HG03280 (cell line): ENCODE results near the gene KRTAP5-10.
"Not testable (repeated sequence)": the region's sequence is repeated elsewhere in the genome, so short reads cannot be mapped to it uniquely, and the experiment has no call there.

ENCODE experiments used
- ATAC-seq: cut with Tn5 transposase; IDR thresholded peaks from one replicate; pipeline ENCODE4 v1.9.1; 2021; ENCODE audit warnings: mild to moderate bottlenecking, moderate library complexity; ENCODE audit not compliant: unreplicated experiment

KRTAP5-10 gene

DNA sequence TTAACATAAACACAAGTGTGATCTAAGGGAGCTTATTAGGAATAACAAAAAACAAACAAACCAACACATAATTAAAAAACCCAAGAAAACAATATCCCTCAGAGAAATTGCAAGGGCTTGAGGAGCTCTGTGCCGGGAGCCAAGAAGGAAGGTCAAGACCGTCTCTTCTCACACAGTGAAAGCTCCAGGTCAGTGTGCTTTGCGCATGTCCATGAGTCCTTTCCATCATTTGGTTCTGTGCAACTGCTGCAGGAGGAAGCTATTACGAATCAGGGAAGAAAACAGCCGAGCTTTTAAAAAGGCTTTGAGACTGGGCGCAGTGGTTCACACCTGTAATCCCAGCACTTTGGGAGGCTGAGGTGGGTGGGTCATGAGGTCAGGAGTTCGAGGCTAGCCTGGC lies 23.0 kb upstream of the KRTAP5-10 start:
- no peak for ATAC-seq

DNA sequence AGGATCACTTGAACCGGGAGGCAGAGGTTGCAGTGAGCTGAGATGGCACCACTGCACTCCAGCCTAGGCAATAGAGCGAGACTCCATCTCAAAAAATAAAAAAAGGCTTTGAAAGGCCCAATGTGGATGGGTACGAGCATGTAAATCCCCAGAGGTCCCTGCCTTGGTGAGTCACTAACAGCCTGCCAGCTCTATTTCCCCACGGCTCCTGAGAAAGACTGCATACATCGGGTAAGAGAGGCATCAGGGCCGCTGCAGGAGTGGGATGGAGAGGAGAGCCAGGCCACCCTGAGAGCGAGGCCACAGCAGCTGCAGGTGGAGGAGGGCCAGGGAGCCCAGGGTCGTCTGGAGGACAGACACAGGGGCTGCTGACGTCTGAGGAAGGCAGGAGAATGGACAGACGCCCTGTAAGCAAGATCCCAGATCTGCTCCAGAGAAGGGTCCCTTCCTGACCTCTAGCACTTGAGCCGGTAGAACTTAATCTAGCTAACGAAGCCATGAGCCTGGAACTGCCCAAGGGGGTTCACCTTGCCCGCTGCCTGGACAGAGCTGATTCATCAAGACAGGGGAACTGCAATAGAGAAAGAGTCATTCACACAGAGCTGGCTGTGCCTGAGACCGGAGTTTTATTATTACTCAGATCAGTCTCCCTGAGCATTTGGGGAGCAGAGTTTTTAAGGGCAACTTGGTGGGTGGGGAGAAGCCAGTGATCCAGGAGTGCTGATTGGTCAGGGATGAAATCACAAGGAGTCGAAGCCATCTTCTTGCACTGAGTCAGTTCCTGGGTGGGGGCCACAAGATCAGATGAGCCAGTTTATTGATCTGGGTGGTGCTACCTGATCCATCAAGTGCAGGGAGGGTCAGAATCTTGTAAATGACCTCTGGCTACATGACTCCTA lies 22.2 kb upstream of the KRTAP5-10 start:
- no peak for ATAC-seq

DNA sequence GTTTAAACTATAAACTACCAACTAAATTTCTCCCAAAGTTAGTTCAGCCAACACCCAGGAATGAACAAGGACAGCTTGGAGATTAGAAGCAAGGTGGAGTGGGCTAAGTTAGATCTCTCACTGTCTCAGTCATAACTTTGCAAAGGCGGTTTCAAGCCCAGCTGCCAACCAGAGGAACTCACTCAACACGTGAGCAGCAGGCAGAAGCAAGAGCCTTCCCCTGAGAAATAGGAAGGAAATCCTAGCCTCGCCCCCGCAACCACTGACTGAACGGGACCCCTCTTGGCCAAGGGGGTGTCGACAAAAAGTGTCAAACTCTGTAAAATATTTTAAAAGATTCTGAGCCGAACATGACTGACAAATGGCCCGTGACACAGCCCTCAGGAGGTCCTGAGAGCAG lies 21.5 kb upstream of the KRTAP5-10 start:
- ATAC-seq = no peak

DNA sequence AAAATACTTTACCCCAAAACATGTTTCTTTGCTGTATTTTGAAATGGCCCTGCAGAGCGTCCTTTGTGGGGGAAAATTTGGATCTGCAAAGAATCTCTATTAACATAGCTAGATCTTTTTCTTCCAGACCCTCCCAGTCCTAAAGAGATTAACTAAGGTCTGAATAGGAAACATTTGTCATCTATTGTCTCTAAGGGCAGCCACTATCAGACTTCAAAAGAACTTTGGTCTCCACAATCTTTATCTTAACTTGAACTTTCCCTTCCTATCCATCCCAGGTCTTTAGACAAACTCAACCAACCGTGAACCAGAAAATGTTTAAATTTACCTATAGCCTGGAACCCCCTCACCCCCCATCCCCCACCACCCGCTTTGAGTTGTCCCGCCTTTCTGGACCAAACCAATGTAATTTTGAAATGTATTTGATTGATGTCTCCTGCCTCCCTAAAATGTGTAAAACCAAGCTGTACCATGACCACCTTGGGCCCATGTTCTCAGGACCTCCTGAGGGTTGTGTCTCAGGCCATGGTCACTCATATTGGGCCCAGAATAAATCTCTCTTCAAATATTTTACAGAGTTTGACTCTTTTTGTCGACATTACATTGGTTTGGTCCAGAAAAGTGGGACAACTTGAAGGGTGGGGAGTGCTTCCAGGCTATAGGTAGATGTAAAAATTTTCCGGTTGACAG lies 20.7 kb upstream of the KRTAP5-10 start:
- ATAC-seq = no peak

DNA sequence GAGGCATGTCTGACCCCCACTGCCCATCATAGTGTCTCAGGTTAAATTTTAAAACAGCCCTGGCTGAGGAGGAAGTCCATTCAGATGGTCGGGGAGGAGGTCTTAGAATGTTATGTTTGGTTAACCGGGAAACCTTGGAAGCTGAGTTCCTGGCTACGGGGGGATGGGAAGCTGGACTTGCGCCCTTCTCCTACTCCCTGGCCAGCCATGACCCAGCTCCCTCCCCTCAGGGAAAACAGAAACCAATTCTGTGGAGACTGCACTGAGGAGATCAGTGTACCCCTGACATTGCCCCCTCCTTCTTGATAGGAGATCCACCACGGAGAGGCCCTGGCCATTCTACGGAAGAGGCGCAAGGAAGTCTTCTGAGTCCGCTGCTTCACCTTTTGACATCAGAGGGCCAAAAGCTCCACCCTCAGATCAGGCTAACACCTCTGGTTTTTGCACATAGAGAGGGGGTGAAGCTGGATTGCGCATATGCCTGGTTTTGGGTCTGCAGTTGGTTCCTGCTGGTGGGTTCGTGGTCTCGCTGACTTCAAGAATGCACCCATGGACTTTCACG lies 19.9 kb upstream of the KRTAP5-10 start:
- no peak for ATAC-seq

DNA sequence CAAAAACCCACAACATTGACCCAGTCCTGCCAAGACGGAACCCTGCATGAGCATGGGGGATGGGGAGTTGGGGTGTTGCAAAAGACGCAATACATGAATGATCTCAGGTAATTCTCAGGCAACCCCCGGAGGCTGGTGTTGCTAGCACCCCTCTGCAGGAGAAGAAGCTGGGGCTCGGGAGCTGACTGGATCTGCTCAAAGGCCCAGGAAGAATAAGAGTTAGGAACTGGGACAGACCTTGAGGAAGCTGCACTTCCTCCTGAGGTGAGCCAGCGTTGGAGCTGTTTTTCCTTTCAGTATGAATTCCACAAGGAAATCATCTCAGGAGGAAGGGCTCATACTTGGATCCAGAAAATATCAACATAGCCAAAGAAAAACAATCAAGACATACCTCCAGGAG lies 17.2 kb upstream of the KRTAP5-10 start, which contains the start of gene KRTAP5-9:
KRTAP5-9 (plus strand) TSS at position 301 of the 400 bp plus-strand sequence. CDS start 238 bp downstream, outside the sequence.
- ATAC-seq = no peak

DNA sequence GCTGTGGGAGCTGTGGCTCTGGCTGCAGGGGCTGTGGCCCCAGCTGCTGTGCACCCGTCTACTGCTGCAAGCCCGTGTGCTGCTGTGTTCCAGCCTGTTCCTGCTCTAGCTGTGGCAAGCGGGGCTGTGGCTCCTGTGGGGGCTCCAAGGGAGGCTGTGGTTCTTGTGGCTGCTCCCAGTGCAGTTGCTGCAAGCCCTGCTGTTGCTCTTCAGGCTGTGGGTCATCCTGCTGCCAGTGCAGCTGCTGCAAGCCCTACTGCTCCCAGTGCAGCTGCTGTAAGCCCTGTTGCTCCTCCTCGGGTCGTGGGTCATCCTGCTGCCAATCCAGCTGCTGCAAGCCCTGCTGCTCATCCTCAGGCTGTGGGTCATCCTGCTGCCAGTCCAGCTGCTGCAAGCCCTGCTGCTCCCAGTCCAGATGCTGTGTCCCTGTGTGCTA lies 16.6 kb upstream of the KRTAP5-10 start:
- no peak for ATAC-seq

DNA sequence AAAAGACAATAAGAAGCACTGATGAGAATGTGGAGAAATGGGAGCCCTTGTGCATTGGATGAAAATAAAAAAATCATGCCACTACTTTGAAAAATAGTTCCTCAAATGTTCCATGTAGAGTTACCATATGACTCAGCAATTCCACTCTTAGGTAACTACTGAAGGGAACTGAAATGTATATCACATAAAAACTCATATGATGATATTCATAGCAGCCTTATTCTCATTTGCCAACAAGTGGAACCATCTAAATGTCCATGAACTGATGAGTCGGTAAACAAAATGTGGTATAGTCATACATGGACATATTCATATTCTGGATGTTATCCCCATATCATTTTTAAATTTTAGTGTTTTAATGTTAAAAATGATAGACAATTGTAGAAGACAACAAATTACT lies 13.7 kb upstream of the KRTAP5-10 start:
- ATAC-seq = no peak

DNA sequence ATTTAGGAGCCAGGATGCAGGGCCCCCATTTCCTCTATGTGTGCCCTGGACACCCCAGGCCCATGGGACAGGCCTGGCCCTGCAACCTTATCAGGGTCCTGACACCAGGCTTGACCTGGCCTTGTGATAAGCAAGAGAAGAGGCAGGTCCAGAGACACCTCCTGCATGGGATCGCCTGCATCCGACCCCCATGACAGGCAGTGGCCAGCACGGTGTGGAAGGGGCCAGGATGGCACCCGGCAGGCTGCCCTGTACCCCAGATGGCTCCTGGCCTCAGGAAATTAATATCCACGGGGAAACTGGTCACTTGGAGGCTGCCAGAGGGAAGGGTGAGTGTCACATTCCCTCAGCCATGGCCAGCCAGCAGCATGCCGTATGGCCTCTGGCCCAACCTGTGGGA lies 10.4 kb upstream of the KRTAP5-10 start:
- no peak for ATAC-seq

DNA sequence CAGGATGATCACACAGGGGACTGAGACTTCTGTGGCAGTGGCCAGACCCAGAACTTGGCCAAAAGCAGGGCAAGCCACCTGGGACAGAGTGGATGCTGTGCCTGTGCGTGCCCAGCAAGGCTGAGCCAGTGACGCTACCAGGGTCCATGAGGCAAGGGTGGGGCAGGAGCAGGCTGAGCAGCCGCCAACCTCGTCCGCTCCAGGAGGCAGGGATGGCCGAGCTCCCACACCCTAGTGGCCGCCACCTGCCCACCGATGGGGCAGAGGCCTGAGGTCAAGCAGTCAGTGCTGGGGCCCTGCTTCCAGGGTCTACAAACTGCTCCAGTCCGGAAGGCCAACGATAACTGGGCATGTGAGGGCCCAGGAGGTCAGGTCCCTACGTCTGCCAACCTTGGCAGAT lies 9.9 kb upstream of the KRTAP5-10 start:
- ATAC-seq = no peak

DNA sequence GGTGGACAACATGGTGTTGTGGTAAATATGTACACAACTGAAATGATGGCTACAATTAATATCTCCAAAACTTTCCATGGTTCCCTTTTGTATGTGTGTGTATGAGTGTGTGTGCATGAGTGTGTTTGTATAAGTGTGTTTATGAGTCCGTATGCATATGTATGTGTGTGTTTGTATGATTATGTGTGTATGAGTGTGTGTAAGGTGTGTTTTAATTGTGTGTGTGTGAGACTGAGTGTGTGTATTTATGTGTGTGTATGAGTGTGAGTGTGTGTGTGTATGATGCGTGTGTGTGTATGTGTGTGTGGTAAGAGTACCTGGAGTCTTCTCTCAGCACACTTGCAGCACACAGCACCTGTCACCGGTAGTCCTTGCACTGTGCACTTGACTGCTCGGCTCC lies 9.3 kb upstream of the KRTAP5-10 start:
- no peak for ATAC-seq

DNA sequence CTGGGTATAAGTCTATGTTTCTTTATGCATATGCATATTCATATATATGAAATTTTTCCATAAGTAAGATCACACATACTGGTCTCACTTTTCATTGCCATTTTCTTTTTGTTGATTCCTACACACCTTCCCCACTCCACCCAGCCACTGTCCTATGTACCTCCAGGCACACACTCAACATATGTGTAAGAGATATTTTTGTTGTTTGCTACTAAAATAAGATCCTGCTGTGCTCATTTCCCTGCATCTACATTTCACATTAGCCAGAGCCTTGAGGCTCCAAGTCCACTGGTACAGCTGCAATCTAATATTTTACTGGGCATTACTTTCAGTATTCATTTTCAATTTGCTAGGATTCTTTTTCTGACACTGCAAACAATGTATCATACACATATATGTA lies 8.1 kb upstream of the KRTAP5-10 start:
- no peak for ATAC-seq

DNA sequence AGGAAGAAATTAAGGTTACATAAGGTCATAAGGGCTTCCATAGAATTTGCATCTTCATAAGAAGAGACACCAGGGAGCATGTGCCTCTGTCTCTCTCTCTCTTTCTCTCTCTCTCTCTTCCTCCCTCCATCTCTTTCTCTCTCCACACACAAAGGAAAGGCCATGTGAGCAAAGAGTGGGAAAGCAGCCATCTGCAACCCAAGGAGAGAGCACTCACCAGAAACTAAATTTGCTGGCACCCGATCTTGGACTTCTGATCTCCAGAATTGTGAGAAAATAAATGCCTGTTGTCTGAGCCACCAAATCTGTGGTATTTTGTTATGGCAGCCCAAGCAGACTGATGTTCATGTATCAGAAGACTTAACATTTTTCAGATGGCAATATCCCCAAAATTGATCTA lies 6.4 kb upstream of the KRTAP5-10 start:
- no peak for ATAC-seq

DNA sequence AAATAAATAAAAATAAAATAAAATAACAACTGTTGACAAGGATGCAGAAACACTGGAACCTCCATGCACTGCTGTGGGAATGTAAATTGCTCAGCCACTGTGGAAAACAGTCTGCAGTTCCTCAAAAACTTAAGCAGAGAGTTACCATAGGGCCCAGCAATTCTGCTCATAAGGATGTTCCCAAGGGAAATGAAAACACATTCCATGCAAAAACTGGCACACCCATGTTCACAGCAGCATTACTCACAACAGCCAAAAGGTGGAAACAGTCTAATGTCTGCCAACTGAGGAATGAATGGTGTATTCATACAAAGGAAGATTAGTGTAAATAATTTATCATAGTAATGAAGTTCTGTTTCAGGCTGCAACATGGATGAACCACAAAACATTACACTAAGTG lies 3.2 kb upstream of the KRTAP5-10 start:
- ATAC-seq = no peak

DNA sequence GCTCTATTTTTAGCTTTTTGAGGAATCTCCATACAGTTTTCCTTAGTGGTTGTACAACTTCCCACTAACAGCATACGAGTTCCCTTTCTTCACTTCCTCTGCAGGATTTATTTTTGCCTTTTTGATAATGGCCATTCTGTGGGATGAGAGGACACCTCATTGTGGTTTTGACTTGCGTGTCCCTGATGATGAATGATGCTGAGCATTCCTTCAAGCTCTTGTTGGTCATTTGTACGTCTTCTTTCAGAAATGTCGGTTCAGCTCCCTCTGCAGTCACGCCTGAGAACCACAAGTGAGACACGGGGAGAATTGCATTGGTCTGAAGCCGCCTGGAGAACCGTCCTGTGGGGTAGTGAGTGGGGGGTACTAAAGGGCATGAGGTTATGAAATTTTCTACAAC lies 2.0 kb upstream of the KRTAP5-10 start:
- no peak for ATAC-seq

DNA sequence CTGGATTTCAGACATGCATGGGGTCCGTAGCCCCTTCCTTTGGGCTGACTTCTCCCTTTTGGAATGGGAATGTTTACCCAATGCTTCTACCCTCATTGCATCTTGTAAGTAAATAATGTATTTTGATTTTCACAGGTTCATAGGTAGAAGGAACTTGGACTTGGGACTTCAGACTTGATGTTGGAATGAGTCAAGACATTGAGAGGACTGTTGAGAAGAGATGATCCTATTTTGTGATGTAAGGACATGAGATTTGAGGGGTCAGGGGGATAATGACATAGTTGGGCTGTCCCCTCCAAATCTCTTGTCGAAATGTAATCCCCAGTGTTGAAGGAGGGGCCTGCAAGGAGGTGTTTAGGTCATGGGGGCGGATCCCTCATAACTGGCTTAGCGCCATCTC lies 933 bp upstream of the KRTAP5-10 start:
- ATAC-seq = no peak

DNA sequence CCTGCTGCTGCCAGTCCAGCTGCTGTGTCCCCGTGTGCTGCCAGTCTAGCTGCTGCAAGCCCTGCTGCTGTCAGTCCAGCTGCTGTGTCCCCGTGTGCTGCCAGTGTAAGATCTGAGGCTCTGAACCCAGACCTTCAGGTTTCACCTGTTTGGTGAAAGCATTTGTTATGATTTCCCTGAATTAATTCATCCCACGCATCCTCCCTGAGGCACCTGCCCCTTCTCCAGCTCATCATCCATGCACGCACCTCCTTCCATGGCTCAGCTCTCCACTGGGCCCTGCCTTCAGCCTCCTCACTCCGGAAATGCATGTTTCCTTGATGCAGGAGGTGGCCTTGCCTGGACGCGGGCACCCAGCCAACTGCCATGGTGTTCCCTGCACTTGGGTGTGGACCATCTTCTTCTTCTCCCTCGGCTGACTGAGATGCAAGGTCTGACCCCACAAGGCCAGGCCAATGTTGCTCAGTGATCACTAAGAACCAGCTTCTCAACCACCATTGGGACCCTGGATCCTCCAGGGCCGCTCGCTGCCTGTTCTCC lies 788 bp downstream of the KRTAP5-10 start:
- ATAC-seq = no peak

DNA sequence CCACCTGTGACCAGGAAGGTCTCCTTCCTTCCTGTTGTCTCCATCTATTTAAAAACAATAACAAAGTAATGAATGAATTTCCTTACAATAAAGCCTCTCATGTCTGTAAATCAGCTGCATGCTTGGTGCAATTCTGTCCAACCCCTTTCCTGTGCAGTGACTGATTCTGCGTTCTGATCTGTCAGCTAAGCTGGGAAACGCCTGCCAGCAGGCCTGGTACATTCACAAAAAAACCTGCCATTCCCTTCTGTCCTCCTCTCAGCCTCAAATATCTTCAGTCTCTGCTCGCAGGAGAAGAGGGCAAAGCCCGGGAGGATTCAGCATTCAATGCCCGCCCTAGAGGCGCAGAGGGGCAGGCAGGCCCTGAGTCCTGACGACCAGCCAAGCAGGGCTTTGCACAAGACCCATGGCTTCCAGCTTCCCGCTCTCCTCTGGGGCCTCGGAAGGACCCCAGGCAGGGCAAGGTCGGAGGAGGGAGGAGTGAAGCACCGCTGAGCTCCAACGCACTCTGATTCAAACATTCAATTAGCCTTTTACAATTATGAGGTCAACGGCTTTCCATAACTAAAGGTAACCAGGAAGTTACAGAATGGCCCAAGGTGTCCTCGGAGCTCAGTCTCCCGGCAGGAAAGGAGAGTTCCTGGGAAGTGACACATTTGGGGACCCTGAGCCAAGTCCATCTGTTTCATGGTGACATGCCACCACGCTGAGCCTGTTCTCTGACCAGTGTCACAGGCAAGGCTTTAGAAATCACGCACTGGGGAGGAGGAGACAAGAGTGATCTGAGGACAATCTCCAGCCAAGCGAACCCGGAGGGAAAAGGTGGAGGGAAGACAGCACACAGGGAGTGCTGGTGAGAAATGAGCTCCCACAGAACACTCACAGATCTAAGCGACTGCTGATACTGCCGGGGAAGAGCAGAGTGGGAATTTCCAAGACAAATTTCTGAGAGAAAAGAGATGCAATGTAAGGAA lies 1.6 kb downstream of the KRTAP5-10 start:
- not testable (repeated sequence) for ATAC-seq

DNA sequence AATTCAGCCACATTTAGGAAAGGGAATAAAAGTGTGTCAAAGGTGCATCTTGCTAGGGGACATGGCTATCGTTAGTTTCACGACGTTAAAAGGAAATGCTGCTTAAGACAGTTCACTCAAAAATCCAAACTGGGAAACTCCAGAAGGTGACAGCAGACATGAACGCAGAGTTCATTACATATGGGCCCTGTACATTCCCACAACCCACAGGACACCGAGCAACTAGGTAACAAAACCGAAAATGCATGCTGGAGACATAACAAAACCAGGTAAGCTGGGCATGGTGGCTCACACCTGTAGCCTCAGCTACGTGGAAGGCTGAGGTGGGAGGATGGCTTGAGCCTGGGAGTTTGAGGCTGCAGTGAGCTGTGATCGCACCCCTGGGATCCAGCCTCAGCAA lies 2.3 kb downstream of the KRTAP5-10 start:
- ATAC-seq = not testable (repeated sequence)

DNA sequence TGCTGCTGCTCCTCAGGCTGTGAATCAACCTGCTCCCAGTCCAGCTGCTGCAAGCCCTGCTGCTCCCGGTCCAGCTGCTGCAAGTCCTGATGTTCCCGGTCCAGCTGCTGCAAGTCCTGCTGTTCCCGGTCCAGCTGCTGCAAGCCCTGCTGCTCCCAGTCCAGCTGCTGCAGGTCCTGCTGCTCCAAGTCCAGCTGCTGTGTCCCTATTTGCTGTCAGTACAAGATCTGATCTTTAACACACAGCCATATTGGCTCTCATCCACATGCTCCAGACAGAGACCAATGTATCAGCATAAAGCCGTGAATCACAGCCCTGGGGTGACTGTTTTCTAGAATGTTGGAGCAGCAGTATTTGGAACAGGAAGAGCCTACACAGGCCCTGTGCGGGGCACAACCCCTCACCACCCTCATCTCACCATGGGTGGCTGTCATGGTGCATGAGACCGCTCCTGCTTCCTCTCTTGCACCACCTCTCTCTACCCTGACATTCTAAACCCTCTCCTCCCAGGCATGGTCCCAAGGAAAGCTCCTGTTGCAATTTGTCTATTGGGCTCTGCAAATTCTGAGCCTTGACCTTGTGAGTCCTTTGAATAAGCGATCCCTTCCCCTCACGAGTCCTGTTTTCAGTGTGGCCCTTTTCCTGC lies 3.5 kb downstream of the KRTAP5-10 start:
- ATAC-seq = no peak
